ENCODE data around the gene SLC66A3.
A peak's percentile ranks its signal among the peaks of the same experiment; 100 is the strongest.

SLC66A3 gene

DNA sequence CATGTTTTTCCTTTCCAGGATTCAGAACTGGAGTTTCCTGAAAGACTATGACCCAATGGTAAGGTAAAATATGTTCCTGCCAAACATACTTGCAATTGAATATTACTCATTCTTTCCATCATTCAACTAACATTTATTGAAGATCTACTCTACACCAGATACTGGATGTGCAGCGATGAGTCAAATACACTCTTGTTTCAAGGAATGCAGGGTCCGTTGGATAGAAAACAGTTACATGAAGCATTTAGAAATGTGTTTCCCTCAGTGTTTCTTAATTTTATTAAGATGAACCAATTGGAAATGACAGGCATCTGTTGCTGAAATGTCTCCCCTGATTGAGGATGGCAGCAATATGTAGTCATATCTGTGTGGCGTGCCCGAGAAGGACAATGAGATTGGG is 14.8 kb upstream of the SLC66A3 start:
- no peak for DNase-seq (ENCODE audit: low read depth)

DNA sequence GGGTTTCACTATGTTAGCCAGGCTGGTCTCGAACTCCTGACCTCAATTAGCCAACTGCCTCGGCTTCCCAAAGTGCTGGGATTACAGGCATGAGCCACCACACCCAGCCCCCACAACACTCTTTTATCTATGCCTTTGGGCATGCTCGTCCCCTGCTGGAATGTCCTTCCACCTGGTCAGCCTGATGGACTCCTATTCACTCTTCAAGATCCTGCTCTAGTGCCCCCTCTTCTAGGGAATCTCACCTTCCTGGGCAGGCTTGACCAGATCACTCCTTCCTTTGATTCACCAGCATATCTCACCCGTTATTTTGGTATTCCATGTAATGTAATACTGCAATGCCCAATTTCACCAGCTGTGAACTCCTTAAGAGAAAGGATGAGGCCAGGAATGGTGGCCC is 13.9 kb upstream of the SLC66A3 start:
- DNase-seq (ENCODE audit: low read depth), result no peak

DNA sequence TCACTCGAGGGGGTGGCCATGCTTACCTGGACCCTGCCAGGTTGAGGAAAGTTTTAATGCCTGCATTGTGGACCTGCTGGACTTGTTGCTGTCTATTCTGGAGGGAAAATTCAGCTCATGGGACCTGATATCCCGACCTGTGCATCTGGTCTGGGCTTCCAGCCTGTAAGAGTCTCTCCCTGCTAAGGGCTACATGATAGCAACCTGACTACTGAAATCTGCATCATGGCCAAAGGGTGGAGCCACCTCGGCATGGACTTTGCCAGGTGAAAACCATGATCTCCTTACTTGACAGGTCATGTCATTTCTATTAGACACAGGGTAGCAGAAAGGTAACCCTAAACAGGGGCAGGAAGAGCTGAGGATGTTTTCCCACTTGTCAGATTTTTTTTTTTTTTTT is 12.9 kb upstream of the SLC66A3 start:
- no peak for DNase-seq (ENCODE audit: low read depth)

DNA sequence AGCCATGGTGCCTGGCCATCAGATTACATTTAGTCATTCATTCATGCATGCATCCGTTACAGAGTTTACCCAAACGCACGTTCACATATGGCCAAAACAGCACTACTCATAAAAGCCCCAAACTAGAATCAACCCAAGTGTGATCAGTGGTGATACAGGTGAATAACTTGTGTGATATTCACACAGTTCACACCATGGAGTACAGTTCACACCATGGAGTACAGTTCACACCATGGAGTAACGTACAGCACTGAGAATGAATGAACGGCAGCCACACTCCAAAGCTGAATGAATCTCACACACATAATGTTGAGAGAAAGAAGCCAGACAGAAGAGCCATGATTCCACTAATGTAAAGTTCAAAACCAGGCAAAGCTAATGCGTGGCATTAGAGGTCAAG is 12.3 kb upstream of the SLC66A3 start:
- DNase-seq (ENCODE audit: low read depth), result no peak

DNA sequence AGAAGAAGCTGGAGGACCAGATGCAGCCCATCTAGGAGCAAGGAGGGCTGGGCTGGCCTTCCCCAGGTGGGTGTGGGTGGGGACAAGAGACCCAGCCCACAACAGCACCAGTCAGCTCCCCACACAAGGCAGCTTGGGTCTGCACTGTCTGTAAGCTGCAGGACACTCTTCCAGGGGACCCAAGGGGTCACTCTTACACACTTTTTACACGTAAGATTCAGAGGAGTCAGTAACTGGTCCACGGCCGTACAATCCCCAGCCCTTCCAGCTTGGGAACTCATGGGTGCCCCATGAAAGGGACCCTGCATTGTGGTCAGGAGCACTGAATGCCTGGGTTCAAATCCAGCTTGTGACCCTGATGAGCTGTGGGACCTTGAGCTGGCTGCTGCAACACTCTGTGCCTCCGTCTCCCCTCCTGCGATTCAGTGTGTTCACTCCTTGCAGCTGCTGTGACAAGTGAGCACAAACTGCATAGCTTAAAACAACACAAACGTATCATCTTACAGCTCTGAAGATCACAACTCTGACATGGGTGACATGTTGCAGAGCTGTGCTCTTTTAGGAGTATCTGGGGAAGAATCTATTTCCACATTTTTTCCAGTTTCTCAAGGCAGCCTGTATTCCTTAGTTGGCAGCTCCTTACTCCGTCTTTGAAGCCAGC is 11.1 kb upstream of the SLC66A3 start:
- no peak for DNase-seq (ENCODE audit: low read depth)

DNA sequence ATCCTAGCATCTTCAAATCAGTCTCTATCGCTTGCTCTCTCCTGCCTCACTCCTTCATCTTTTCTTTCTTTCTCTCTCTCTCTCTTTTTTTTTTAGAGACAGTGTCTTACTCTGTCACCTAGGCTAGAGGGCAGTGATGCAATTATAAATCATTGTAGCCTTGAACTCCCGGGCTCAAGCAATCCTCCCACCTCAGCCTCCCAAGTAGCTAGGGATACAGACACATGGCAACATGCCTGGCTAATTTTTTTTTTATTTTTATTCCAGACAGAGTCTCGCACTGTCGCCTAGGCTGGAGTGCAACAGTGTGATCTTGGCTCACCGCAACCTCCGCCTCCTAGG is 10.6 kb upstream of the SLC66A3 start:
- no peak for DNase-seq (ENCODE audit: low read depth)

DNA sequence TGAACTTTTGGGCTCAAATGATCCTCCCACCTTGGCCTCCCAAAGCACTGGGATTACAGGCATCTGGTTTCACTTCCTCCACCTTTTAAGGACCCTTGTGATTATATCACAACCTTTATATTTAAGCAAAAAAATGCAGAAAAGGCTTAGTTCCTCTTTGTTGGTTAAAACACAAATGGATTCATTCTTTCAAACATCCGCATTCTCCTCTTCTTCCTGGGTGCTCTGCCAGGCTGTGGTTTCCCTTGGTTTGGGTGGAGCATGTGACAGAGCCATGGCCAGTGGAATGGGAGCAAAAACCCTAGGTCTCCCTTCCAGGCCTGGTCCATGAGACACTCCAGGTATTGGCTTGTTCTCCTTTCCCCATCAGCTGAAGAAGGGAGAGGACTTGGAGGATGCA is 9.9 kb upstream of the SLC66A3 start:
- no peak for DNase-seq (ENCODE audit: low read depth)

DNA sequence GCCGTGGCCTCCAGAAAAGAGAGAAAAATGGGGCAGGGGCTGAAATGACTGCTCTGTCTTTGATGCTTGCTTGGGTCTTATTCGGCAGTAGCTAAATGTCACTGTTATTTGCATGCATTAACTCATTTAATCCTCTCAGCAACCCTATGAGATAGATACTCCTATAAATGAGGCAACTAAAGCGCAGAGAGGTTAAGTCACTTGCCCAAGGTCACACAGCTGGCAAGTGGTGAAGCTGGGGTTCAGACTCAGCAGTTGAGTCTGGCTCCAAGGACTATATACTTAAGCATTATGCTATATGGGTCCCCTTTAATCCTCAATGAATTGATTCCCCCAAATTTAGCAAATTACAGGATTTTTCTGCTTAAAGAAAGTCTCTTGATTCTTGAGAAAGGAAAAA is 9.2 kb upstream of the SLC66A3 start:
- DNase-seq (ENCODE audit: low read depth), result no peak

DNA sequence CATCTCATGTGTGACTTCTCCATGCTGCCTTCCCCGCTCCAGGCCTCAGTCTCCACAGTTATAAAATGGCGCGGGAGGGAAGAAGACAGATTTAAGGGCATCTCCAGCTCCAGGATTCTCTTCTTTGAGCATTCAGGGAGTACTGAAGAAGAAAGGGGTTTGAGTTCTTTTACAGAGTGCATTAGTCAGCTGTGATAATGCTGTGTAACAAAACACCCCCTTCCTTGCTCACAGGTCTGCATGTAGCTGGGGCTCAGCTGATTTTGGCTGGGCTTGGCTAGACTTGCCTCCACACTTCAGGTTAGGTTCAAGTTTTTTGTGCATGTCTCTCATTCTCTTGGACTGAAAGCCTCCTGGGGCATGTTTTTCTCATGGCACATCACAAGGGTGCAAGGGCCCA is 8.0 kb upstream of the SLC66A3 start:
- no peak for DNase-seq (ENCODE audit: low read depth)

DNA sequence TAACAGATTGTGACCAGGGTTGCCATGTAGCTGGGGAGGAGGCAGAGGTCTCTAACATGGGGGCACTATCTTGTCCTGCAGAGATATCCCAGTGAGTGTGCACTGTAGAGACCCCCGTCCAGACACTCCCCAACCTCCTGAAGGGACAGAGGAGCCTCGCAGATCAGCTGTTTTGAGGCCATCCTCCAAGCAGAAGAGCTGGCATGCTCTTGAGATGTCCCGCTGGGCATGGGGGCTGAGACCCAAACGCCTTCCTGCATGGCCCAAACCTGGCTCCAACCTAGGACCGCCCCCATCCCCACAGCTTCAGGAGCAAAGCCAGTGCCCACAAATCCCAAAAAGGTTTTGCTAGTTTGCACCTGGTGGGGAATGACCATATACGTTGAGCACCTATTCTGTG is 2.7 kb upstream of the SLC66A3 start:
- DNase-seq (ENCODE audit: low read depth), result no peak

DNA sequence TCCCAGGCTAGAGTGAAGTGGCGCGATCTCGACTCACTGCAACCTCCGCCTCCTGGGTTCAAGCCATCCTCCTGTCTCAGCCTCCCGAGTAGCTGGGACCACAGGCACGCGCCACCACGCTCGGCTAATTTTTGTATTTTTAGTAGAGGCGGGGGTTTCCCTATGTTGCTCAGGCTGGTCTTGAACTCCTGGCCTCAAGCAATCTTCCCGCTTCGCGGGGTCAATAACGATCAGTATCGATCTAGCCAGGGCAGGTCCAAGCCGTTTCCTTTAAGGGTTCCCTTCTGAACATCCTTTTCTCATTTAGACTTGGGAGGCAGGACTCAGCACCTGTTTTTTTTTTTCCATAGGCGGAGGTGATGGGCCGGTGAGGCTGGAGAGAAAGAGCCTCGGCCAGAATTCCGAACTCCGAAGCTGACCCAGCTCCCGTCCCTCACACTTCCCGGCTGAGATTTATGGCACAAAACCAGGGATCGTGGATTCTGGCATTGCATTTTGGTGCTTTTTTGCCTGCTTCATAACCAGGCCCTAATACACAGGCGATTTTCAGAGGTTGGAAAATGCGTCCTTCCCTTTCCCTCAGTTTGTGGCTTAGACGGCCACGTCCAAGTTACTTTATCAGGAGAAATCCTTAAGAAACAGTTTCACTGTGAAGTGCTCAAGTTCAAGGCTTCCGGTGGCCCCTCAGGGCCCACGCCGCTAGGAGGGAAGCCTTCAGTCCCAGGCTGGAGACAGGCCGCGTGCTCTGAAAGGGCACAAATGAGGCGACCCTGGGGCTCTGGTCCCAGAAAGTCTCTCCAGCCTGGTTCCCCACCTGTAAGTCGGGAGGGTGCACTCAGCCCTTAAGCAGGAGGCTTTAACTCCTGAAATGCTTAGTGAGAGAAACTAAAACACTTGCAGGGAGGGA is 998 bp upstream of the SLC66A3 start:
- no peak for DNase-seq (ENCODE audit: low read depth)

DNA sequence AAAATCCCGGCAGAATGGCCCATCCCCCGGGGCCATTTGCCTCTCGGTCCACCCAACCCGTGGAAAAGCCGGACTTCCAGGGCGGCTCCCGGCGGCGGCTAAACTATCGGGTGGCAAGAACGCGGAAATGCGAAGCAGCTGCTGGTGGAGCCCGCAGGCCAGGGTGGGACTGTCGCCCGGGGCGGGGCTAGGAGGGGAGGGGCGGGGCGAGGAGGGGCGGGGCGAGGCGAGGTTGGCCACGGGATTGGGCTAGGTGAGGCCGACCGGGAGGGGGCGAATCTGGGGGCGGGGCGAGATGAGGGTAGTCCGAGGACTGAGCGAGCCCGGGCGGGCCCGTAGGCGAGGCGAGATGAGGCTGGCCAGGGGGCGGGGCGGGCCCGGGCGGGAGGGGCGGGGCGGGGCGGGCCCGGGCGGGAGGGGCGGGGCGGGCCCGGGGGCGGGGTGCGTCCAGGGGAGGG is 315 bp upstream of the SLC66A3 start:
- DNase-seq (ENCODE audit: low read depth), result peak; percentile 98

DNA sequence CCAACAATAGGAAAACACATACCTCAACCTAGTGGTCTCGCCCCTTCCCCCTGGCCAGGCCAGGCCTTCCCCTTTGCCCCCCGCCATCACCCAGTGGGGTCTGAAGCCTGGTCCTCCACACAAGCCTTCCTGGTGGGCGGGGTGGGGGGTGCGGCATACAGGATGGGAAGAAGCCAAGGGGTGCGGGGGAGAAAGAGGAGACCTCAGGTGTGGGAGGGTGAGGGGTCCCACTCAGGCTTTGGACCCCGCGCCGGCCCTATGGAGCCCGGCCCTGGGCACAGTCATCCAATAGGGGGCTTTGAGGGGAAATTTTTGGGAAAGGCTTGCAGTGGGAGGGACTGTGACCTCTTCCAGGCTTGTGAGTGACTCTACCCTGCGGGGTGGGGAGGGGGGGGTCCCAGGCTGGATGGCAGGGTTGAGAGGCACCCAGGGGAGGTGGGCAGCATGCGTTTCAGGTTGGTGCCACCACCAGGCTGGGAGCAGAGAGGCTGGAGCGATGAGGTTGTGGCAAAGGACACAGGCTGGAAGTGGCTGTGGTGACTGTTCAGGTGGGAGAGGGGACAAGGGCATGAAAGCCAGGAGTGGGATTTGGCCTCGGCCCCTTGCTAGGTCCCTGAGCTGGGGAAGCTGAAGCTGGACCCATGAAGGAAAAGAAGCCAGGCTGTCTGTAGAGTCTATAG is 1.3 kb downstream of the SLC66A3 start:
- DNase-seq (ENCODE audit: low read depth), result no peak

DNA sequence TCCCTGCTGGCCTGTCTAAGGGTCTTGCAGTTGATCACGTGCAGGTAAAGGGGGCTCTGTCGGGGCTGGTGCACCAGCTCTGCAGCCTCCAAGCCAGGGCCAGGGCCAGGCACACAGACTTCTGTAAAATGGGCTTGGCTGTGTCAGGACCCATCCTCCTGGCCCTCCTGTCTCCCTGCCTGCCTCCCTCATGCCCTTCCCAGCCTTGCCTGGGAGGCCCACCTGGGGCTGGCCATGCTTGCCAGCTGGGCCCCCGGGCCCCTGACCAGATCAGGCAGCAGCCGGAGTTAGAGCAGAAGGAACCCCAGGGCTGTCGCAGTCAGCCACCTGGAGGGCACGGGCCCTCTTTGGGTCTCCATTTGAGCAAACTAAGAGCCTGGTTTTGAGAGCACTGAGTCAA is 2.0 kb downstream of the SLC66A3 start:
- DNase-seq (ENCODE audit: low read depth), result no peak

DNA sequence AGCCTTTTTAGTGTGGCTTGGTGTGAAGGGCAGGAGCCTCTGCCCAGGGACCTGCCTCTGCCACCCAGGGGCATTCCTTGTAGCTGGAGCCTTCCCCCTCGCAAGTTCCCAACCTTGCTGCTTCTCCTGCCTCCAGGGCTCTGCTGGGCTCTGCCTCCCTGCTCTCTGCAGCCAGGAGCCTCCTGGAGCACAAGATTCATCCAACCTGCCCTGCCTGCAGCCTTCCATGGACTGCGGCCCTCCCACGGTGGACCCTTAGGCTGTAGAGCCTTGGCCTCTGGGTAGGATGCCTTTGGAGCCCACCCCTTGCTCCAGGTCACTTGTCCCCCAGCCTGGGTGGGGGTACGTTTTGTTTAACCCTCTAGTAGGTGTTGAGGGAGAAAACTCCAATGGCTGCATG is 2.5 kb downstream of the SLC66A3 start:
- DNase-seq (ENCODE audit: low read depth), result no peak

DNA sequence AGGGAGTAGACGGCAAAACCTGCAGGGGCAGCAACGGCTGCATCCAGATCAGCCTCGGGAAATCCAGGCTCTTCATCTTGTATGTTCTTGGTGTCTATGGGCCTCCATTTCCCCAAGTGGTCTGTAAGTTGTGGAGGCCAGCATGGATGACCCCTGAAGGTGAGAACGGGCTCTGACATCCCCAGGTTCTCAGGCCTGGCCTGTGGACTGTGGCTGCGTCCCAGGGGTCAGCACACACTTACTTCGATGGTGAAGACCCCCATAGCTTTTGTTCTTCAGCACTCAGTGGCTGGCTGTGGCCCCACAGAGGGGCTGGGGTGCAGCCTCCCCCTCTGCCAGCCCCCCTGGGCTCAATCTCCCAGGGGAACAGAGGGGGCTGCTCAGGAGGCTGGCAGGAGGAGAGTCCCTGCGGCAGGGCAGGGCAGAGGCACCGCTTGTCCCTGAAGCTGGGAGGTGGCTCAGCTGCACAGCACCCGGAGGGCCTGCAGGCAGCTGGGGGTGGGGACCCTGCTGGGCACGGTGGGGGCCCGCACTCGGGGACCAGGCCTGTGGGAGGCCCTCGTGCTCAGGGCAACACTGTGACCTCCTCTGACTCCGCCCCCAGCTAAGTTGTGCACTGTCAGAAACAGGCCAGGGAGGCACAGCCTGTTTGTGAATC is 3.8 kb downstream of the SLC66A3 start:
- DNase-seq (ENCODE audit: low read depth), result no peak

DNA sequence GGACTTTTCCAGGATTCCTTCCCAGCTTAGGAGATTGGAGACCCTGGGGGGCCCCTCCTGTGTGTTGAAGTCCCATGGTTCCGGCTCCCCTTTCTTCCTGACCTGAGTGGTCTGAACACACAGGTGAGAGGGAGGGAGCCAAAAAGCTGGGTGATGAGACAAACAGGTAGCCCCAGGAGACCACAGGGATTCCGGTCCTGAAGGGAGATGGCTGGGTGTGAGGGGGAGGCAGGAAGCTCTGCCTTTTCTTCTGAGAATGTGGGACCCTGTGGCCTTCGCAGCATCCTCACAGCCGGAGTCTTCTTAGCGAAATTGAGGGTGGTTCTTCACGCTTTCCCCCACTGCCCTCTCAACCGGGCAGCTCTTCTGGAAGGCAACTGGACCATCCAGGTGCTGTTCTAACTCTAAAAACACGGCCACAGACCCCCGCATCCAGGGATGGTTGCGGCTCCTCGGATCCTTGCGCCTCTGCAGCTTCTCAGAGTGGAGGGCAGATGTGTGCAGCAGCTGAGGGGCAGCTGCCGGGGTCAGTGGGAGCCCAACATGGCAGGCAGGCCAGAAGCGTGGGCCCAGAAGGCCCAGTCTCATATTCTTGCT is 4.4 kb downstream of the SLC66A3 start:
- no peak for DNase-seq (ENCODE audit: low read depth)

DNA sequence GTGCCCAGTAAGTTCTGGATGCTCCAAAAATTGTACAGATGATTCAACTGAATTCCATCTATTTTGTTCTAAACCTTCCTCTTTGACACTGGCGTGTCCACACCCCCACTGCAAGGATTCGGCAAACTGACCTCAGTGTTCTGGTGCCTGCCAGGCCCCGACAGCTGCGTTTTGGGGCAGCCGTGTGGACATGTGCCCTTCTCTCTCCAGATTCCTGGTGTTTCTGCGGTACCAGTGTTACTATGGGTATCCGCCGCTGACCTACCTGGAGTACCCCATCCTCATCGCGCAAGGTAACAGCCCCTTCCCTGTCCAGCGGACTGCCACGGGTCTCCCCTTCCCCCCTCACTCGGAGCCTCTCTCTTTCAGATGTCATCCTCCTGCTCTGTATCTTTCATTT is 5.0 kb downstream of the SLC66A3 start:
- no peak for DNase-seq (ENCODE audit: low read depth)

DNA sequence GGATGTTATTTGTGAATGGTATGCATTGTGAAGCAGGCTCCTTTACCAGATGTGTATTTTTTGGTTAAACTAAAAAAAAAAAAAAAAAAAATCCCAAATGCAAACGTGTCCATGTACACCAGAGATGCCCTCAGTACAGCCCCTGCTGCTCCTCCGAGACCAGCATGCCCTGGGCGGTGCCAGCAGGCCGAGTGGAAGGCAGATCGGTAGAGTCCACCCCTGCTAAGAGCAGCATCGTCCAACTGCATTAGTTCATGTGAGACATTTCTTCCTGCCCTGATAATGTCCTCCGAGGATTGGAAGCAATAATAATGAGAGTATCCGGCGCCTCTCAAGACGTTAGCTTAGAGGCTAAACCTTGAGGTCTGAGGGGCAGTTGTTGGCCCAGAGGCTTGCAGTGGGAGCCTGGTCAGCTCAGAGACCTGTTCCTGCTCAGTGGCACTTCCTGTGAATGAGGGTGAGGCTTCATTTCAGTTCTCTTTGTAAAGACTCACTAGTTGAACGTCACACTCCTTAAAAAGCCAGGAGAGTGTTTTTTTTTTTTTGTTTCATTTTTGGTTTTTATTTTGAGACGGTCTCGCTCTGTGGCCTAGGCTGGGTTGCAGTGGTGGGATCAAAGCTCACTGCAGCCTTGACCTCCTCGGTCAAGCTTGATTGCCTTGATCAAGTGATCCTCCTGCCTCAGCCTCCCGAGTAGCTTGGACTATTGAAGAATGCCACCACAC is 5.6 kb downstream of the SLC66A3 start:
- no peak for DNase-seq (ENCODE audit: low read depth)

DNA sequence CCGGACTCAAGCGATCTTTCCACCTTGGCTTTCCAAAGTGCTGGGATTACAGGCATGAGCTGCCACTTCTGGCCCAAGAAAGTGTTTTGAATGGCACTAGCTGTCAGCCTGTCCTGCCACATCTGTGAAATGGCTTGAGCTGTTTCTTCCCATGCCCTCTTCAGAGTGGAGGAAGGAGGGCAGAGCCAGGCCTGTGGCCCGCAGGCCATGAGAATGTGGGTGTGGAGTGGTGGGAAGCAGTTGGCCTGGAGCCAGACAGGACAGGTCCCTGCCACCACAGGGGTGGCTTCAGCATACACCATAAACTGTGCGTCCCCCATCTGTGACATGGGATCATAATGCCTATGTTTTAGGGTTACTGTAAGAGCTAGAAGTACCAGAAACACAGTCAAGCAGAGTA is 6.5 kb downstream of the SLC66A3 start:
- DNase-seq (ENCODE audit: low read depth), result no peak

All from activated T-helper 9 cell treated with anti-CD3 and anti-CD28 coated beads, Interleukin-2, amount 50 U/mL, for 16 hours (primary cell).